B cell (primary cell): ENCODE results near the gene GPAT3. TPM values are rescaled to one million over a fixed set of nuclear protein-coding genes. Genes with fewer than 3 reads are reported as not detected.

Source experiments
- ATAC-seq: fragments of 200-7000 bp; cut with Tn5 transposase; one replicate; pipeline ENCODE4 v1.10.0; 2021; ENCODE audit warnings: low read depth, mild to moderate bottlenecking, moderate number of reproducible peaks, moderate library complexity
- CTCF ChIA-PET: fragments of 350-600 bp; sonication (Branson Sonifier 250); formaldehyde crosslinking; loops from one replicate; lab custom pipeline; 2021; ENCODE audit warnings: antibody characterized with exemption, inconsistent platforms; lab: Charles Lee
- POLR2A ChIA-PET: fragments of 350-600 bp; sonication (Branson Sonifier 250); formaldehyde crosslinking; loops from one replicate; lab custom pipeline; 2021; ENCODE audit warnings: antibody characterized with exemption; lab: Charles Lee
- DNase-seq: peaks from one replicate; pipeline ENCODE4 v3.0.0; 2013
- H2AFZ ChIP-seq: 2 replicates; pipeline ENCODE4 v1.6.1; 2012; ENCODE audit warnings: mild to moderate bottlenecking, low read depth, low read length; ENCODE audit not compliant: insufficient read depth, poor library complexity, severe bottlenecking
- H3K27ac ChIP-seq, 2 donors: 1 replicate in 1 of 2; 2 replicates in 1 of 2; pipeline ENCODE4 v1.5.1; 2012 to 2013; ENCODE audit warnings: low read length in 2 of 2, mild to moderate bottlenecking in 2 of 2, moderate library complexity in 1 of 2
- H3K27me3 ChIP-seq, 4 experiments: fragments of 200-600 bp in 1 of 4; sonication (generic) in 1 of 4; replicated peaks in 1 of 4; 1 replicate in 2 of 4; 2 replicates in 2 of 4; pipeline versions ENCODE4 v1.6.1 to v1.7.0; 2013 to 2016; ENCODE audit warnings: low read length in 3 of 4, mild to moderate bottlenecking in 2 of 4, mixed read lengths in 1 of 4, moderate library complexity in 1 of 4; ENCODE audit not compliant: insufficient read depth in 4 of 4, control insufficient read depth in 3 of 4; ENCODE audit errors: control extremely low read depth in 1 of 4
- H3K36me3 ChIP-seq, 2 experiments: replicated peaks in 1 of 2; 1 replicate in 1 of 2; 2 replicates in 1 of 2; pipeline versions ENCODE4 v1.6.1 to v1.7.1; 2013; ENCODE audit warnings: low read length in 1 of 2; ENCODE audit not compliant: insufficient read depth in 2 of 2, control insufficient read depth in 1 of 2; ENCODE audit errors: control extremely low read depth in 1 of 2, extremely low read depth in 1 of 2
- H3K4me1 ChIP-seq, 2 donors: fragments of 200-600 bp in 1 of 2; sonication (generic) in 1 of 2; 1 replicate in 1 of 2; 2 replicates in 1 of 2; pipeline versions ENCODE4 v1.5.1 to v1.6.1; 2013 to 2017; ENCODE audit warnings: low read length in 2 of 2; ENCODE audit not compliant: control insufficient read depth in 2 of 2, insufficient read depth in 2 of 2
- H3K4me2 ChIP-seq: replicated peaks from 2 replicates; pipeline ENCODE3; 2012; ENCODE audit warnings: mild to moderate bottlenecking, low read depth, low read length; ENCODE audit not compliant: poor library complexity, severe bottlenecking
- H3K4me3 ChIP-seq, 5 experiments: fragments of 200-600 bp in 1 of 5; sonication (generic) in 1 of 5; 1 replicate in 3 of 5; 2 replicates in 2 of 5; pipeline versions ENCODE4 v1.5.1 to v1.7.0; 2011 to 2016; ENCODE audit warnings: low read length in 4 of 5, mild to moderate bottlenecking in 4 of 5, low read depth in 2 of 5, control low read depth in 1 of 5, moderate library complexity in 1 of 5; ENCODE audit not compliant: insufficient read depth in 1 of 5; ENCODE audit errors: control extremely low read depth in 1 of 5, extremely low read depth in 1 of 5
- H3K79me2 ChIP-seq: fragments of 200-600 bp; sonication (generic); one replicate; pipeline ENCODE4 v1.6.0; 2016; ENCODE audit warnings: low read length; ENCODE audit not compliant: control insufficient read depth, insufficient read depth
- H3K9ac ChIP-seq: fragments of 200-600 bp; sonication (generic); 2 replicates; pipeline ENCODE4 v1.6.1; 2017; ENCODE audit warnings: mild to moderate bottlenecking, low read length, moderate library complexity
- H3K9me3 ChIP-seq, 3 donors: one replicate each; pipeline versions ENCODE4 v1.6.1 to v1.7.1; 2013; ENCODE audit warnings: low read length in 2 of 3; ENCODE audit not compliant: control insufficient read depth in 2 of 3, insufficient read depth in 1 of 3; ENCODE audit errors: control extremely low read depth in 1 of 3
- H4K20me1 ChIP-seq: 2 replicates; pipeline ENCODE4 v1.6.0; 2012; ENCODE audit warnings: mild to moderate bottlenecking, low read length; ENCODE audit not compliant: insufficient read depth, control insufficient read depth, poor library complexity, severe bottlenecking
- H3K27ac Mint-ChIP-seq: one replicate; pipeline ENCODE4 v1.8.0; 2021; ENCODE audit warnings: mixed read lengths
- H3K27me3 Mint-ChIP-seq: one replicate; pipeline ENCODE4 v1.8.0; 2021; ENCODE audit warnings: mixed read lengths
- H3K4me1 Mint-ChIP-seq: one replicate; pipeline ENCODE4 v1.8.0; 2021; ENCODE audit warnings: mixed read lengths
- H3K4me3 Mint-ChIP-seq: one replicate; pipeline ENCODE4 v1.8.0; 2021; ENCODE audit warnings: mixed read lengths
- H3K9me3 Mint-ChIP-seq: one replicate; pipeline ENCODE4 v1.8.0; 2022; ENCODE audit warnings: mixed read lengths; ENCODE audit not compliant: insufficient read depth
- EZH2 ChIP-seq: IDR thresholded peaks from 2 replicates; pipeline ENCODE4 v1.6.1; 2012; ENCODE audit warnings: borderline replicate concordance, low read depth, mild to moderate bottlenecking, moderate library complexity, low read length; ENCODE audit not compliant: insufficient read depth, poor library complexity, severe bottlenecking
- WGBS: methylation state at CpG from one replicate; pipeline ENCODE4 v1.1.5; 2013; ENCODE audit warnings: missing lambda C conversion rate; ENCODE audit not compliant: insufficient coverage; 5-methylcytosine and 5-hydroxymethylcytosine counted together
- intact Hi-C: fragments of 100-400 bp; cut with micrococcal nuclease; formaldehyde crosslinking; loops from one replicate; pipeline ENCODE4 v1.10.0; 2022
- polyA plus RNA-seq: library from polyadenylated mRNA; depleted of rRNA; stranded (reverse); fragments of >200 nt; gene quantifications from 2 replicates; pipeline ENCODE4 v1.2.3, GENCODE V29; 2012
- total RNA-seq, 2 donors: library from RNA; stranded (reverse); fragments of 120-200 nt in 1 of 2; gene quantifications; 1 replicate in 1 of 2; 2 replicates in 1 of 2; pipeline versions ENCODE4 v1.2.3 to v1.2.4, GENCODE V29; 2013 to 2022
- TF ChIP-seq, protein P1 (sequence below): fragments of 200-600 bp; IDR thresholded peaks from one replicate; pipeline ENCODE4 v1.8.0; 2022; ENCODE audit warnings: antibody characterized with exemption, mild to moderate bottlenecking

The GPAT3 gene
- total and polyA plus RNA-seq, 2 donors (not counting 1 experiment from before 2014, with no cell fraction given) = 0.06 to 0.89 TPM

DNA sequence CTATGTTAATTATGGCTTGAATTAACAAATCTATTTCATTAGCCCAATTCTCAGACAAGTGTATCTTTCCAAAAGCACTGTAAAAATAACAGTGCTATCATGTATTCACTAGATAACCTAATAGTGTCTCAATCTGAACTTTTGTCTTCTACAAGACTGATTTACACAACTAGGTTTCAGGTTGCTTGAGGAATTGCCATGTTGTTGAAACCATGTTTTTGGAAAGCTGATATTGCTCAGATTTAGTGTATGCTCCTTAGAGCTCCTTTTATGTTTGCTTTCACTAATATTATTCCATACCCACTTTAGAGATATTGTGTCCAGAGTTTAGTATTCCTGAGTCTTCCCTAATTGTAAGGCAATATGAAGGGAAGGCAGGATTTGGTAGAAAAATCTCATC lies 70.6 kb downstream of the GPAT3 start:
- no peaks in the 10 kb centered on the region for H3K27me3 Mint-ChIP-seq
- Histone ChIP-seq H2AFZ (no peak overlapping the region), H3K27me3 (no peaks in the 10 kb centered on the region), H4K20me1 (no peaks in the 10 kb centered on the region), H3K9ac (no peak overlapping the region), H3K27ac (no peak overlapping the region), H3K4me2 (no peak overlapping the region), H3K79me2 (no peaks in the 10 kb centered on the region), H3K4me3 (no peak overlapping the region), H3K9me3 (peaks cover 0 to 1% (median 0%) of the 10 kb centered on the region in 3 donors), H3K4me1 (no peaks in the 10 kb centered on the region), H3K36me3 (no peaks in the 10 kb centered on the region)
- no peak overlapping the region for H3K4me3 Mint-ChIP-seq
- ChIA-PET CTCF (no interaction called here), POLR2A (no interaction called here)
- H3K9me3 Mint-ChIP-seq = peaks cover under 1% of the 10 kb centered on the region
- ATAC-seq (no peak), DNase-seq (no peak)
- no peak overlapping the region for H3K27ac Mint-ChIP-seq
- peaks cover 4% of the 10 kb centered on the region for H3K4me1 Mint-ChIP-seq
- intact Hi-C loops = no loop called here
- no peak for TF ChIP-seq EZH2
- TF ChIP-seq, protein P1, sequence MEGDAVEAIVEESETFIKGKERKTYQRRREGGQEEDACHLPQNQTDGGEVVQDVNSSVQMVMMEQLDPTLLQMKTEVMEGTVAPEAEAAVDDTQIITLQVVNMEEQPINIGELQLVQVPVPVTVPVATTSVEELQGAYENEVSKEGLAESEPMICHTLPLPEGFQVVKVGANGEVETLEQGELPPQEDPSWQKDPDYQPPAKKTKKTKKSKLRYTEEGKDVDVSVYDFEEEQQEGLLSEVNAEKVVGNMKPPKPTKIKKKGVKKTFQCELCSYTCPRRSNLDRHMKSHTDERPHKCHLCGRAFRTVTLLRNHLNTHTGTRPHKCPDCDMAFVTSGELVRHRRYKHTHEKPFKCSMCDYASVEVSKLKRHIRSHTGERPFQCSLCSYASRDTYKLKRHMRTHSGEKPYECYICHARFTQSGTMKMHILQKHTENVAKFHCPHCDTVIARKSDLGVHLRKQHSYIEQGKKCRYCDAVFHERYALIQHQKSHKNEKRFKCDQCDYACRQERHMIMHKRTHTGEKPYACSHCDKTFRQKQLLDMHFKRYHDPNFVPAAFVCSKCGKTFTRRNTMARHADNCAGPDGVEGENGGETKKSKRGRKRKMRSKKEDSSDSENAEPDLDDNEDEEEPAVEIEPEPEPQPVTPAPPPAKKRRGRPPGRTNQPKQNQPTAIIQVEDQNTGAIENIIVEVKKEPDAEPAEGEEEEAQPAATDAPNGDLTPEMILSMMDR = no peak

DNA sequence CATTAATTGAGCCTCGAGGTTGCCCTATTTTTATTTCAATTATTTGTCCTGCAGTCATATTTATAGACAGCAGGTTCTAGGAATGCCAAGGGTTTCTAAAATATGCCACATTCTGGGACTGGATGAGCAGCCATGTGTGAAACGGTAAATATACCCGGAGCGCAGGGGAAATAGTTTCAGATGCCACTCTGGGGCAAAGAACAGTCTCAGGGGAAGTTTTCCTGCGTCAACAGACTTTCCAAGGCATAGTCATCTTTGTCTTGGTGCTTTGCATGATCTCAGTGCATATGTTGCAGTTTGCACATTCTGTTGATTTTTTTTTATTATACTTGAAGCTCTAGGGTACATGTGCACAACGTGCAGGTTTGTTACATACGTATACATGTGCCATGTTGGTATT lies 71.0 kb downstream of the GPAT3 start:
- Mint-ChIP-seq H3K27ac (no peak overlapping the region), H3K27me3 (peaks cover 3% of the 10 kb centered on the region), H3K4me1 (peaks cover 4% of the 10 kb centered on the region), H3K9me3 (peaks cover 4% of the 10 kb centered on the region), H3K4me3 (no peak overlapping the region)
- no peaks in the 10 kb centered on the region for H3K27me3 ChIP-seq
- no peaks in the 10 kb centered on the region for H3K4me1 ChIP-seq
- no peaks in the 10 kb centered on the region for H3K36me3 ChIP-seq
- WGBS = 63% methylated on average over 5 of the region's 7 CpGs
- DNase-seq (no peak), ATAC-seq (no peak)
- H3K79me2 ChIP-seq = no peaks in the 10 kb centered on the region
- no peak overlapping the region for H3K9ac ChIP-seq
- H3K4me3 ChIP-seq = no peak overlapping the region
- POLR2A ChIA-PET = no interaction called here
- no peak overlapping the region for H3K4me2 ChIP-seq
- no peak overlapping the region for H3K27ac ChIP-seq
- no peak overlapping the region for H2AFZ ChIP-seq
- CTCF ChIA-PET = interaction anchor here (0.9 kb wide), 1 partner anchor 25 kb away, joined by 3 read pairs; no protein-coding TSS in a partner anchor
- peaks cover 0 to 1% (median 0%) of the 10 kb centered on the region in 3 donors for H3K9me3 ChIP-seq
- H4K20me1 ChIP-seq = no peaks in the 10 kb centered on the region
- intact Hi-C loops = no loop called here
- TF ChIP-seq EZH2 = no peak
- TF ChIP-seq, protein P1 = no peak
